ENCODE results near the gene TIMM22.

TIMM22 gene

DNA sequence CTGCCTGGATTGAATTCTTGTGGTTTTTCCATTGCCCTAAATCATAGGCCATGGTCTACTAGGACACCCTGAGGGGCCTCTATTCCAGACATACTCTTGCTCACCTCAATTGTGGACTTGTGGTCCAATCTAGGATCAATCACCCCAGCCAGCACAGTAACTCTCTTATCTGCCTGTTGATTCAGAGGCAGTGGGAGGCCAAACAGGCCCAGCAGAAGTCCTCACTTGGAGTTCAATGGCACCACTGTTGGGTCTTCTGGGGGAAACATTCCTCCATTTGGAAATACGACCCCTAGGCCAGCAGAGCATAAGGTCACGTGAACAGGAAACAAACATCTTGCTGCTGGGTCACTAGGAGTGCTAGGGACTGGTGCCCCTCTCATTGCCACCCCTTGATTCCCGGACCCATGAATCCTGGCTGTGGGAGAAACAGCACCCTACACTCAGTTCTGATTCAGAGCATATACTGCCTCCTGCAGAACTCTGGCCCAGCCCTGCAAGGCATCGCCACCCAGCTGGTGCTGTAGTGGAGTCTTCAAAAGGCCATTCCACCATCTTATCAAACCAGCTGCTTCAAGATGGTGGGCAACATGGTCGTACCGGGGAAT, 10.5 kb upstream of the TIMM22 start:
- TF ChIP-seq OSR1 (CRISPR knock-in tag; IDR thresholded peaks at IDR 0.05) (no peak), ISL1 (CRISPR knock-in tag; IDR thresholded peaks at IDR 0.05) (no peak), ESRRG (CRISPR knock-in tag; IDR thresholded peaks at IDR 0.05) (no peak), ZNF565 (CRISPR knock-in tag; conservative IDR thresholded peaks at IDR 0.05; ENCODE audit: low read depth) (no peak), ZFP3 (CRISPR knock-in tag; IDR thresholded peaks at IDR 0.05) (no peak), ZC3H10 (CRISPR knock-in tag; IDR thresholded peaks at IDR 0.05) (no peak), BACH2 (CRISPR knock-in tag; IDR thresholded peaks at IDR 0.05; ENCODE audit: borderline replicate concordance) (no peak), TCF4 (CRISPR knock-in tag; IDR thresholded peaks at IDR 0.05; ENCODE audit: borderline replicate concordance) (no peak), CSDC2 (CRISPR knock-in tag; IDR thresholded peaks at IDR 0.05) (no peak), ZFP30 (CRISPR knock-in tag; IDR thresholded peaks at IDR 0.05) (no peak), GLIS3 (CRISPR knock-in tag; IDR thresholded peaks at IDR 0.05) (no peak), ARNTL (CRISPR knock-in tag; IDR thresholded peaks at IDR 0.05; ENCODE audit: borderline replicate concordance, low read depth) (no peak)
- TF ChIP-seq, protein P1, sequence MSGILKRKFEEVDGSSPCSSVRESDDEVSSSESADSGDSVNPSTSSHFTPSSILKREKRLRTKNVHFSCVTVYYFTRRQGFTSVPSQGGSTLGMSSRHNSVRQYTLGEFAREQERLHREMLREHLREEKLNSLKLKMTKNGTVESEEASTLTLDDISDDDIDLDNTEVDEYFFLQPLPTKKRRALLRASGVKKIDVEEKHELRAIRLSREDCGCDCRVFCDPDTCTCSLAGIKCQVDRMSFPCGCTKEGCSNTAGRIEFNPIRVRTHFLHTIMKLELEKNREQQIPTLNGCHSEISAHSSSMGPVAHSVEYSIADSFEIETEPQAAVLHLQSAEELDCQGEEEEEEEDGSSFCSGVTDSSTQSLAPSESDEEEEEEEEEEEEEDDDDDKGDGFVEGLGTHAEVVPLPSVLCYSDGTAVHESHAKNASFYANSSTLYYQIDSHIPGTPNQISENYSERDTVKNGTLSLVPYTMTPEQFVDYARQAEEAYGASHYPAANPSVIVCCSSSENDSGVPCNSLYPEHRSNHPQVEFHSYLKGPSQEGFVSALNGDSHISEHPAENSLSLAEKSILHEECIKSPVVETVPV (CRISPR knock-in tag; IDR thresholded peaks at IDR 0.05) = no peak
- TF ChIP-seq, protein P2, sequence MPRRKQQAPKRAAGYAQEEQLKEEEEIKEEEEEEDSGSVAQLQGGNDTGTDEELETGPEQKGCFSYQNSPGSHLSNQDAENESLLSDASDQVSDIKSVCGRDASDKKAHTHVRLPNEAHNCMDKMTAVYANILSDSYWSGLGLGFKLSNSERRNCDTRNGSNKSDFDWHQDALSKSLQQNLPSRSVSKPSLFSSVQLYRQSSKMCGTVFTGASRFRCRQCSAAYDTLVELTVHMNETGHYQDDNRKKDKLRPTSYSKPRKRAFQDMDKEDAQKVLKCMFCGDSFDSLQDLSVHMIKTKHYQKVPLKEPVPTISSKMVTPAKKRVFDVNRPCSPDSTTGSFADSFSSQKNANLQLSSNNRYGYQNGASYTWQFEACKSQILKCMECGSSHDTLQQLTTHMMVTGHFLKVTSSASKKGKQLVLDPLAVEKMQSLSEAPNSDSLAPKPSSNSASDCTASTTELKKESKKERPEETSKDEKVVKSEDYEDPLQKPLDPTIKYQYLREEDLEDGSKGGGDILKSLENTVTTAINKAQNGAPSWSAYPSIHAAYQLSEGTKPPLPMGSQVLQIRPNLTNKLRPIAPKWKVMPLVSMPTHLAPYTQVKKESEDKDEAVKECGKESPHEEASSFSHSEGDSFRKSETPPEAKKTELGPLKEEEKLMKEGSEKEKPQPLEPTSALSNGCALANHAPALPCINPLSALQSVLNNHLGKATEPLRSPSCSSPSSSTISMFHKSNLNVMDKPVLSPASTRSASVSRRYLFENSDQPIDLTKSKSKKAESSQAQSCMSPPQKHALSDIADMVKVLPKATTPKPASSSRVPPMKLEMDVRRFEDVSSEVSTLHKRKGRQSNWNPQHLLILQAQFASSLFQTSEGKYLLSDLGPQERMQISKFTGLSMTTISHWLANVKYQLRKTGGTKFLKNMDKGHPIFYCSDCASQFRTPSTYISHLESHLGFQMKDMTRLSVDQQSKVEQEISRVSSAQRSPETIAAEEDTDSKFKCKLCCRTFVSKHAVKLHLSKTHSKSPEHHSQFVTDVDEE (CRISPR knock-in tag; IDR thresholded peaks at IDR 0.05) = no peak
- TF ChIP-seq, protein P3, sequence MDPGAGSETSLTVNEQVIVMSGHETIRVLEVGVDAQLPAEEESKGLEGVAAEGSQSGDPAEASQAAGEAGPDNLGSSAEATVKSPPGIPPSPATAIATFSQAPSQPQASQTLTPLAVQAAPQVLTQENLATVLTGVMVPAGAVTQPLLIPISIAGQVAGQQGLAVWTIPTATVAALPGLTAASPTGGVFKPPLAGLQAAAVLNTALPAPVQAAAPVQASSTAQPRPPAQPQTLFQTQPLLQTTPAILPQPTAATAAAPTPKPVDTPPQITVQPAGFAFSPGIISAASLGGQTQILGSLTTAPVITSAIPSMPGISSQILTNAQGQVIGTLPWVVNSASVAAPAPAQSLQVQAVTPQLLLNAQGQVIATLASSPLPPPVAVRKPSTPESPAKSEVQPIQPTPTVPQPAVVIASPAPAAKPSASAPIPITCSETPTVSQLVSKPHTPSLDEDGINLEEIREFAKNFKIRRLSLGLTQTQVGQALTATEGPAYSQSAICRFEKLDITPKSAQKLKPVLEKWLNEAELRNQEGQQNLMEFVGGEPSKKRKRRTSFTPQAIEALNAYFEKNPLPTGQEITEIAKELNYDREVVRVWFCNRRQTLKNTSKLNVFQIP (CRISPR knock-in tag; IDR thresholded peaks at IDR 0.05; ENCODE audit: borderline replicate concordance, low read depth) = no peak
- TF ChIP-seq, protein P4, sequence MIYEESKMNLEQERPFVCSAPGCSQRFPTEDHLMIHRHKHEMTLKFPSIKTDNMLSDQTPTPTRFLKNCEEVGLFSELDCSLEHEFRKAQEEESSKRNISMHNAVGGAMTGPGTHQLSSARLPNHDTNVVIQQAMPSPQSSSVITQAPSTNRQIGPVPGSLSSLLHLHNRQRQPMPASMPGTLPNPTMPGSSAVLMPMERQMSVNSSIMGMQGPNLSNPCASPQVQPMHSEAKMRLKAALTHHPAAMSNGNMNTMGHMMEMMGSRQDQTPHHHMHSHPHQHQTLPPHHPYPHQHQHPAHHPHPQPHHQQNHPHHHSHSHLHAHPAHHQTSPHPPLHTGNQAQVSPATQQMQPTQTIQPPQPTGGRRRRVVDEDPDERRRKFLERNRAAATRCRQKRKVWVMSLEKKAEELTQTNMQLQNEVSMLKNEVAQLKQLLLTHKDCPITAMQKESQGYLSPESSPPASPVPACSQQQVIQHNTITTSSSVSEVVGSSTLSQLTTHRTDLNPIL (CRISPR knock-in tag; IDR thresholded peaks at IDR 0.05; ENCODE audit: low read depth) = no peak
- ATAC-seq = no peak

DNA sequence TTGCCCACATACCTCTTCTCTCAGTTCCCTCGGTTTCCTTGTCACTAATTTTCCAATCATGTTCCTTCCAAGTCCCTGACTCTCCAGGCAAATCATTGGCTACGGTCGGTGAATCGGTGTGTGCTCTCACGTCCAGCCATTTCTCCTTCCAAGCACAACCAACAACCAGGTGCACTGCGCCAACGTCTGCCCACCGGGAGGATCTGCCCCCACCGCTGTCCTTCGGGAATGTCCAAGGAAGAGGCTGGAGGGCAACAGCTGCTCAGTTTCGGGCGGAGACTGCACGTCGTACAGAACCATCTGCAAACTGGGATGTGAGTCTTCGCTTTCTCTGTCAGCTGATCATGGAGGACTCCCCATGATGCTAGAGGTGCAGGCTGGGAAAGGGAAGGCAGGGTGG, 9.0 kb upstream of the TIMM22 start:
- ATAC-seq = no peak
- no peak for TF ChIP-seq ZFP3 (CRISPR knock-in tag; IDR thresholded peaks at IDR 0.05)
- TF ChIP-seq OSR1 (CRISPR knock-in tag; IDR thresholded peaks at IDR 0.05) = no peak
- TF ChIP-seq SNAI2 (CRISPR knock-in tag; IDR thresholded peaks at IDR 0.05) = no peak
- TF ChIP-seq, protein P2 (CRISPR knock-in tag; IDR thresholded peaks at IDR 0.05) = no peak
- TF ChIP-seq, protein P1 (CRISPR knock-in tag; IDR thresholded peaks at IDR 0.05) = no peak
- TF ChIP-seq RARB (CRISPR knock-in tag; IDR thresholded peaks at IDR 0.05) = no peak
- no peak for TF ChIP-seq ZNF70 (CRISPR knock-in tag; IDR thresholded peaks at IDR 0.05)
- TF ChIP-seq ARNTL (CRISPR knock-in tag; IDR thresholded peaks at IDR 0.05; ENCODE audit: borderline replicate concordance, low read depth) = no peak
- TF ChIP-seq TCF4 (CRISPR knock-in tag; IDR thresholded peaks at IDR 0.05; ENCODE audit: borderline replicate concordance) = no peak
- TF ChIP-seq BACH2 (CRISPR knock-in tag; IDR thresholded peaks at IDR 0.05; ENCODE audit: borderline replicate concordance) = no peak
